OCI-LY1 (cell line): ENCODE results near the gene TENM4.

Experiments used
- H2AFZ ChIP-seq: fragments of 200-600 bp; sonication (generic), shearing (Covaris generic); 2 replicates; pipeline ENCODE4 v1.6.0; 2014; ENCODE audit warnings: antibody characterized with exemption, mild to moderate bottlenecking, low read length
- H3F3A ChIP-seq: fragments of 200-600 bp; sonication (generic), shearing (Covaris generic); 2 replicates; pipeline ENCODE4 v1.6.0; 2014; ENCODE audit warnings: mild to moderate bottlenecking, antibody characterized with exemption, low read length, moderate library complexity; ENCODE audit not compliant: insufficient read depth
- H3K27ac ChIP-seq: fragments of 200-600 bp; sonication (generic); 2 replicates; pipeline ENCODE4 v1.5.1; 2014; ENCODE audit warnings: low read length, mixed run types, mild to moderate bottlenecking, low read depth; ENCODE audit not compliant: poor library complexity, severe bottlenecking
- H3K27me3 ChIP-seq: fragments of 200-600 bp; sonication (generic); 2 replicates; pipeline ENCODE4 v1.6.0; 2014; ENCODE audit warnings: antibody characterized with exemption, mild to moderate bottlenecking, low read length, moderate library complexity; ENCODE audit not compliant: insufficient read depth
- H3K36me3 ChIP-seq: fragments of 200-600 bp; sonication (generic); 2 replicates; pipeline ENCODE4 v1.6.1; 2014; ENCODE audit warnings: mild to moderate bottlenecking, antibody characterized with exemption, low read length, moderate library complexity, mixed read lengths; ENCODE audit not compliant: insufficient read depth
- H3K4me1 ChIP-seq: fragments of 200-600 bp; sonication (generic); 2 replicates; pipeline ENCODE4 v1.5.1; 2014; ENCODE audit warnings: mild to moderate bottlenecking, low read length, moderate library complexity; ENCODE audit not compliant: insufficient read depth, severe bottlenecking
- H3K4me2 ChIP-seq: fragments of 200-600 bp; sonication (generic), shearing (Covaris generic); 2 replicates; pipeline ENCODE4 v1.6.1; 2014; ENCODE audit warnings: low read length
- H3K4me3 ChIP-seq: fragments of 200-600 bp; sonication (generic); 2 replicates; pipeline ENCODE4 v1.5.1; 2014; ENCODE audit warnings: low read length, low read depth, mild to moderate bottlenecking, mixed read lengths; ENCODE audit not compliant: poor library complexity, severe bottlenecking
- H3K79me2 ChIP-seq: fragments of 200-600 bp; shearing (Covaris generic); 2 replicates; pipeline ENCODE4 v1.6.1; 2016; ENCODE audit warnings: mixed run types, low read length, mixed read lengths; ENCODE audit not compliant: insufficient read depth
- H3K9ac ChIP-seq: fragments of 200-600 bp; sonication (generic), shearing (Covaris generic); 2 replicates; pipeline ENCODE4 v1.6.1; 2014; ENCODE audit warnings: mild to moderate bottlenecking, low read length, mixed read lengths
- H3K9me2 ChIP-seq: fragments of 200-600 bp; sonication (generic), shearing (Covaris generic); 2 replicates; pipeline ENCODE4 v1.6.1; 2014; ENCODE audit warnings: low read depth, mild to moderate bottlenecking, low read length, mixed read lengths
- H3K9me3 ChIP-seq: fragments of 200-600 bp; shearing (Covaris generic); 2 replicates; pipeline ENCODE4 v1.6.1; 2014; ENCODE audit warnings: low read length, mixed read lengths
- H4K20me1 ChIP-seq: fragments of 200-600 bp; sonication (generic), shearing (Covaris generic); 2 replicates; pipeline ENCODE4 v1.6.0; 2016; ENCODE audit warnings: mild to moderate bottlenecking, low read length; ENCODE audit not compliant: insufficient read depth
- CTCF ChIP-seq: fragments of 200-600 bp; sonication (generic), shearing (Covaris generic); IDR thresholded peaks from 2 replicates; pipeline ENCODE4 v1.5.1; 2017; ENCODE audit warnings: mild to moderate bottlenecking, antibody characterized with exemption, low read length, moderate library complexity, mixed read lengths
- EZH2 ChIP-seq: fragments of 200-600 bp; sonication (generic), shearing (Covaris generic); IDR thresholded peaks from 2 replicates; pipeline ENCODE4 v1.8.0; 2017; ENCODE audit warnings: borderline replicate concordance, mixed run types, mild to moderate bottlenecking, antibody characterized with exemption, low read length, moderate library complexity, mixed read lengths

Gene TENM4

GRCh38 chr11:79088967-79089366 is 351.9 kb downstream of the TENM4 start:
- H3K4me3 ChIP-seq: no peak overlapping the region
- no peaks in the 10 kb centered on the region for H3K4me1 ChIP-seq
- H3K9me2 ChIP-seq: no peaks in the 10 kb centered on the region
- H3K27me3 ChIP-seq: no peaks in the 10 kb centered on the region
- H3K36me3 ChIP-seq: no peaks in the 10 kb centered on the region
- no peak overlapping the region for H3K4me2 ChIP-seq
- TF ChIP-seq EZH2 (no peak), CTCF (no peak)
- H4K20me1 ChIP-seq: no peaks in the 10 kb centered on the region
- no peaks in the 10 kb centered on the region for H3K79me2 ChIP-seq
- H3K9me3 ChIP-seq: peaks cover 5% of the 10 kb centered on the region; the same call in 1 of the 2 replicates
- H3F3A ChIP-seq: no peaks in the 10 kb centered on the region
- H3K27ac ChIP-seq: no peak overlapping the region
- H2AFZ ChIP-seq: no peak overlapping the region
- no peak overlapping the region for H3K9ac ChIP-seq

- Histone ChIP-seq H3K9me2 (no peaks in the 10 kb centered on the region), H3F3A (no peaks in the 10 kb centered on the region), H3K36me3 (no peaks in the 10 kb centered on the region), H3K79me2 (no peaks in the 10 kb centered on the region), H3K4me1 (no peaks in the 10 kb centered on the region), H3K27ac (no peak overlapping the region), H3K4me2 (no peak overlapping the region), H3K4me3 (no peak overlapping the region), H3K27me3 (no peaks in the 10 kb centered on the region), H4K20me1 (no peaks in the 10 kb centered on the region), H2AFZ (no peak overlapping the region), H3K9me3 (peaks cover 4% of the 10 kb centered on the region; the same call in 1 of the 2 replicates), H3K9ac (no peak overlapping the region)
- no peak for TF ChIP-seq CTCF
- TF ChIP-seq EZH2: no peak
These were observed 352.9 kb downstream of the TENM4 start for GRCh38 chr11:79087961-79088318.

- Histone ChIP-seq H3K4me3 (no peak overlapping the region), H3K27me3 (no peaks in the 10 kb centered on the region), H2AFZ (no peak overlapping the region), H3K27ac (no peak overlapping the region), H4K20me1 (no peaks in the 10 kb centered on the region), H3K79me2 (no peaks in the 10 kb centered on the region), H3K9me2 (no peaks in the 10 kb centered on the region), H3K9me3 (no peaks in the 10 kb centered on the region), H3K9ac (no peak overlapping the region), H3F3A (no peaks in the 10 kb centered on the region), H3K36me3 (no peaks in the 10 kb centered on the region), H3K4me2 (no peak overlapping the region), H3K4me1 (no peaks in the 10 kb centered on the region)
- no peak for TF ChIP-seq EZH2
- TF ChIP-seq CTCF: no peak
These were observed 353.4 kb downstream of the TENM4 start for GRCh38 chr11:79087238-79087960.
